HFFc6 (cell line): Measurements from ENCODE around the gene MCM5. TPM values are rescaled to one million over a fixed set of nuclear protein-coding genes. Genes with fewer than 3 reads are reported as not detected.

Experiments used
- DNase-seq: peaks from one replicate; pipeline ENCODE4 v3.0.0-alpha.2; 2018
- H3K27ac Mint-ChIP-seq: 2 replicates; pipeline ENCODE4 v1.8.0; 2020; ENCODE audit warnings: mild to moderate bottlenecking, mixed read lengths
- H3K27me3 Mint-ChIP-seq: 2 replicates; pipeline ENCODE4 v1.8.0; 2021; ENCODE audit warnings: mild to moderate bottlenecking, moderate library complexity, mixed read lengths; ENCODE audit not compliant: insufficient read depth
- H3K36me3 Mint-ChIP-seq: 2 replicates; pipeline ENCODE4 v1.8.0; 2021; ENCODE audit warnings: low read depth, mixed read lengths
- H3K4me1 Mint-ChIP-seq: 2 replicates; pipeline ENCODE4 v1.8.0; 2020; ENCODE audit warnings: low read depth, mixed read lengths
- H3K4me3 Mint-ChIP-seq: 2 replicates; pipeline ENCODE4 v1.8.0; 2020; ENCODE audit warnings: mild to moderate bottlenecking, moderate library complexity, mixed read lengths
- H3K9me3 Mint-ChIP-seq: 2 replicates; pipeline ENCODE4 v1.8.0; 2020; ENCODE audit warnings: mild to moderate bottlenecking, mixed read lengths
- total RNA-seq, 6 experiments: library from RNA; stranded (reverse); fragmentation: NEBNext Ultra II Directional; extraction: Animal tissue kit (Norgen Biotek cat#: 25700); gene quantifications; 2 replicates in 1 of 6; 3 replicates in 5 of 6; pipeline ENCODE4 v1.2.3, GENCODE V29; 2021
- TF ChIP-seq, protein P1 (sequence below): fragments of 200-600 bp; sonication (generic); IDR thresholded peaks from 2 replicates; pipeline ENCODE4 v1.5.0; 2021; ENCODE audit warnings: antibody characterized with exemption, mild to moderate bottlenecking

The MCM5 gene
- total RNA-seq, 6 experiments from 2014 or later: 41.1 to 96.3 (median 79.9) TPM

DNA sequence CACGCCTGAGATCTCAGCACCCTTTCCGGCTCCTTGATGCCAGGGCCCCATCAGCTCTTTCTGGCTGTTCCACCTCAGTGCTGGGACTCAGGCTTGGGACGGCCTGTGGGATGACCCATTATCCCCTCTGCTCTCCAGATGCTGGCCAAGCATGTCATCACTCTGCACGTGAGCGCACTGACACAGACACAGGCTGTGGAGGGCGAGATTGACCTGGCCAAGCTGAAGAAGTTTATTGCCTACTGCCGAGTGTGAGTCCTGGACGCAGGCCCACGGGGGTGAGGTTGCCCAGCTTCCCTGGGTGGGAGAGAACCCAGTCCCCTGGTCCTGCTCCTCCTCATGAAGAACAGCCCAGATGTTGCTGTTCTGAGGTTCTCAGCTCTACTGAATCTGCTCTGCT is 17.7 kb downstream of the MCM5 start:
- peaks cover 16% of the 10 kb centered on the region for H3K36me3 Mint-ChIP-seq
- H3K4me1 Mint-ChIP-seq: peaks cover 4% of the 10 kb centered on the region; the same call in 1 of the 2 replicates
- TF ChIP-seq, protein P1, sequence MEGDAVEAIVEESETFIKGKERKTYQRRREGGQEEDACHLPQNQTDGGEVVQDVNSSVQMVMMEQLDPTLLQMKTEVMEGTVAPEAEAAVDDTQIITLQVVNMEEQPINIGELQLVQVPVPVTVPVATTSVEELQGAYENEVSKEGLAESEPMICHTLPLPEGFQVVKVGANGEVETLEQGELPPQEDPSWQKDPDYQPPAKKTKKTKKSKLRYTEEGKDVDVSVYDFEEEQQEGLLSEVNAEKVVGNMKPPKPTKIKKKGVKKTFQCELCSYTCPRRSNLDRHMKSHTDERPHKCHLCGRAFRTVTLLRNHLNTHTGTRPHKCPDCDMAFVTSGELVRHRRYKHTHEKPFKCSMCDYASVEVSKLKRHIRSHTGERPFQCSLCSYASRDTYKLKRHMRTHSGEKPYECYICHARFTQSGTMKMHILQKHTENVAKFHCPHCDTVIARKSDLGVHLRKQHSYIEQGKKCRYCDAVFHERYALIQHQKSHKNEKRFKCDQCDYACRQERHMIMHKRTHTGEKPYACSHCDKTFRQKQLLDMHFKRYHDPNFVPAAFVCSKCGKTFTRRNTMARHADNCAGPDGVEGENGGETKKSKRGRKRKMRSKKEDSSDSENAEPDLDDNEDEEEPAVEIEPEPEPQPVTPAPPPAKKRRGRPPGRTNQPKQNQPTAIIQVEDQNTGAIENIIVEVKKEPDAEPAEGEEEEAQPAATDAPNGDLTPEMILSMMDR: no peak
- DNase-seq: no peak
- no peak overlapping the region for H3K27ac Mint-ChIP-seq
- no peaks in the 10 kb centered on the region for H3K9me3 Mint-ChIP-seq
- peaks cover 2% of the 10 kb centered on the region for H3K27me3 Mint-ChIP-seq
- H3K4me3 Mint-ChIP-seq: no peak overlapping the region

GRCh38 chr22:35418088-35418487 is 18.1 kb downstream of the MCM5 start:
- no peaks in the 10 kb centered on the region for H3K9me3 Mint-ChIP-seq
- H3K27ac Mint-ChIP-seq: no peak overlapping the region
- H3K4me3 Mint-ChIP-seq: no peak overlapping the region
- peaks cover 4% of the 10 kb centered on the region; the same call in 1 of the 2 replicates for H3K4me1 Mint-ChIP-seq
- H3K27me3 Mint-ChIP-seq: peaks cover 2% of the 10 kb centered on the region
- TF ChIP-seq, protein P1: no peak
- peak; percentile 25 for DNase-seq
- peaks cover 16% of the 10 kb centered on the region for H3K36me3 Mint-ChIP-seq

- TF ChIP-seq, protein P1: no peak
- DNase-seq: no peak
- H3K9me3 Mint-ChIP-seq: no peaks in the 10 kb centered on the region
- no peak overlapping the region for H3K27ac Mint-ChIP-seq
- peaks cover 16% of the 10 kb centered on the region for H3K36me3 Mint-ChIP-seq
- peaks cover 4% of the 10 kb centered on the region; the same call in 1 of the 2 replicates for H3K4me1 Mint-ChIP-seq
- H3K27me3 Mint-ChIP-seq: peaks cover 2% of the 10 kb centered on the region
- no peak overlapping the region for H3K4me3 Mint-ChIP-seq
Observed at GRCh38 chr22:35418731-35419130, 18.8 kb downstream of the MCM5 start.

DNA sequence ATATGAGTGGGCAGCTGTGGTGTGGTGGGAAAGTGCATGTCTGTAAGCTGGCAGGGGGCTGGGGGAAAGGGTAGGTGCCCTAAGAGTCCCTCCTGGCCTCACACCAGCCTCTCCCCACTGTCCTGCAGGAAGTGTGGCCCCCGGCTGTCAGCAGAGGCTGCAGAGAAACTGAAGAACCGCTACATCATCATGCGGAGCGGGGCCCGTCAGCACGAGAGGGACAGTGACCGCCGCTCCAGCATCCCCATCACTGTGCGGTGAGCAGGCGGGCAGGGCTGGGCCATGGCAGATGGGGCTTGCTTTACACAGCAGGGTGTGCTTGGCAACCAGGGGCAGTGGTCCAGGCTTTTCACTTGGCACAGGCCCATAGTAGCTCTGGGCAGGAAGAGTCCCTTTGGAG is 19.8 kb downstream of the MCM5 start:
- Mint-ChIP-seq H3K27ac (no peak overlapping the region), H3K4me3 (no peak overlapping the region), H3K27me3 (peaks cover 2% of the 10 kb centered on the region), H3K36me3 (peaks cover 16% of the 10 kb centered on the region), H3K9me3 (no peaks in the 10 kb centered on the region), H3K4me1 (peaks cover 4% of the 10 kb centered on the region; the same call in 1 of the 2 replicates)
- no peak for DNase-seq
- TF ChIP-seq, protein P1: no peak

- Mint-ChIP-seq H3K27me3 (no peaks in the 10 kb centered on the region; the same call in 1 of the 2 replicates), H3K9me3 (no peaks in the 10 kb centered on the region), H3K36me3 (peaks cover 15% of the 10 kb centered on the region), H3K4me3 (no peak overlapping the region), H3K27ac (no peak overlapping the region), H3K4me1 (peaks cover 13% of the 10 kb centered on the region)
- TF ChIP-seq, protein P1: no peak
- DNase-seq: no peak
Observed at GRCh38 chr22:35421121-35421520, 21.2 kb downstream of the MCM5 start.

DNA sequence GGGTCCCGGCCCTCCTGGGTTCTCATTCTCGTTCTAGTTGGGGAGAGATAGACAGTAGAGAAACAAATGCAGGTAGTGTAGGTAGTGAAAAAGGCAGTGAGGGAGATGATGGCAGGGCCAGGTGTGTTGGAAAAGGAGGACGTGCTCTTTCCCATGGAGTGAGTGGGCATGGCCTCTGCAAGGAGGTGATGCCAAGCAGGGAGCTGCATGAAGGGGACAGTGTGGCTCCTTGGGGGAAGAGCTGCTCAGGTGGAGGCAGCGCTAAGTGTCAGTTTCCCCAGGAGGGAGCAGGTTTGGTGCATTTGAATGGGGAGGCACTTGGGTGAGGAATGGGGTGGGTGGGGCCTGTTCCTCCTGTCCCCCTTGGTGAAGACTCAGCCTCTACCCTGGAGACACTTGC is 22.2 kb downstream of the MCM5 start:
- H3K27me3 Mint-ChIP-seq: peaks cover 2% of the 10 kb centered on the region
- TF ChIP-seq, protein P1: no peak
- H3K4me3 Mint-ChIP-seq: no peak overlapping the region
- H3K9me3 Mint-ChIP-seq: no peaks in the 10 kb centered on the region
- H3K36me3 Mint-ChIP-seq: peaks cover 7% of the 10 kb centered on the region; the same call in 1 of the 2 replicates
- DNase-seq: no peak
- peaks cover 23% of the 10 kb centered on the region for H3K4me1 Mint-ChIP-seq
- no peak overlapping the region for H3K27ac Mint-ChIP-seq
